Stimulated activated CD8-positive, alpha-beta memory T cell treated with anti-CD3 and anti-CD28 coated beads, Interleukin-2, amount 100 ng/mL, for 48 hours (primary cell): ENCODE data around the gene POC1A.

Experiments used
- DNase-seq, 2 donors: peaks; one replicate each; pipeline ENCODE4 v3.0.0-alpha.2; 2020; ENCODE audit warnings: low read depth in 2 of 2

The POC1A gene

GRCh38 chr3:52085681-52086282, 68.4 kb downstream of the POC1A start:
- peak; percentile 48 to 51 for DNase-seq

- DNase-seq, result no peak
Measured at GRCh38 chr3:52084954-52085680, 69.1 kb downstream of the POC1A start.

GRCh38 chr3:52084216-52084945, 69.8 kb downstream of the POC1A start:
- no peak for DNase-seq

GRCh38 chr3:52083556-52084087, 70.6 kb downstream of the POC1A start:
- DNase-seq, result no peak

GRCh38 chr3:52082951-52083350, 71.3 kb downstream of the POC1A start:
- DNase-seq, result no peak

GRCh38 chr3:52080830-52081719, 73.1 kb downstream of the POC1A start:
- DNase-seq, result no peak

- no peak for DNase-seq
Measured at GRCh38 chr3:52079958-52080357, 74.3 kb downstream of the POC1A start.

GRCh38 chr3:52078781-52079560, 75.3 kb downstream of the POC1A start:
- no peak for DNase-seq

- DNase-seq, result no peak
Measured at GRCh38 chr3:52077925-52078324, 76.3 kb downstream of the POC1A start.

- no peak for DNase-seq
Measured at GRCh38 chr3:52076896-52077780, 77.1 kb downstream of the POC1A start.

- no peak for DNase-seq
Measured at GRCh38 chr3:52073490-52073889, 80.7 kb downstream of the POC1A start.

GRCh38 chr3:52072471-52072870, 81.8 kb downstream of the POC1A start:
- DNase-seq, result no peak

GRCh38 chr3:52072020-52072419, 82.2 kb downstream of the POC1A start:
- DNase-seq, result no peak

GRCh38 chr3:52070724-52071621, 83.2 kb downstream of the POC1A start:
- DNase-seq, result no peak

- DNase-seq, result no peak
Measured at GRCh38 chr3:52069855-52070254, 84.4 kb downstream of the POC1A start.

- no peak for DNase-seq
Measured at GRCh38 chr3:52069135-52069534, 85.1 kb downstream of the POC1A start.

- DNase-seq, result no peak
Measured at GRCh38 chr3:52068730-52069129, 85.5 kb downstream of the POC1A start.

- DNase-seq, result no peak
Measured at GRCh38 chr3:52068055-52068571, 86.1 kb downstream of the POC1A start.

- DNase-seq, result no peak
Measured at GRCh38 chr3:52067526-52067925, 86.7 kb downstream of the POC1A start.
